Activated T-cell treated with anti-CD3 and anti-CD28 coated beads, Interleukin-2, amount 50 U/mL, for 4 hours (primary cell): ENCODE results near the gene ARFRP1. TPM values are rescaled to one million over a fixed set of nuclear protein-coding genes. Genes with fewer than 3 reads are reported as not detected.

Source experiments
- ATAC-seq, 2 donors: fragments of 200-7000 bp; cut with Tn5 transposase; one replicate each; pipeline ENCODE4 v1.10.0; 2021
- DNase-seq: peaks from one replicate; pipeline ENCODE4 v3.0.0-alpha.2; 2020
- H3K27me3 Mint-ChIP-seq: one replicate; pipeline ENCODE4 v1.8.0; 2021; ENCODE audit warnings: low read depth, mixed read lengths
- H3K36me3 Mint-ChIP-seq: one replicate; pipeline ENCODE4 v1.8.0; 2022; ENCODE audit warnings: mixed read lengths; ENCODE audit not compliant: insufficient read depth
- H3K4me1 Mint-ChIP-seq: one replicate; pipeline ENCODE4 v1.8.0; 2021; ENCODE audit warnings: low read depth, mixed read lengths
- H3K4me3 Mint-ChIP-seq: one replicate; pipeline ENCODE4 v1.8.0; 2021; ENCODE audit warnings: mild to moderate bottlenecking, moderate library complexity, mixed read lengths
- H3K9me3 Mint-ChIP-seq: one replicate; pipeline ENCODE4 v1.8.0; 2021; ENCODE audit warnings: mixed read lengths
- total RNA-seq, 3 donors: library from RNA; stranded (reverse); gene quantifications; one replicate each; pipeline ENCODE4 v1.2.1, GENCODE V29; 2021

The ARFRP1 gene
- total RNA-seq, 3 donors from 2014 or later: 62.1 to 67.1 (median 63.5) TPM

- Mint-ChIP-seq H3K4me3 (peak overlapping the region; percentile 26), H3K4me1 (peaks cover 23% of the 10 kb centered on the region), H3K9me3 (no peaks in the 10 kb centered on the region), H3K36me3 (peaks cover 5% of the 10 kb centered on the region), H3K27me3 (no peaks in the 10 kb centered on the region)
- no peak for DNase-seq
- ATAC-seq: no peak
These were observed 30.9 kb upstream of the ARFRP1 start for GRCh38 chr20:63738687-63739129.

- DNase-seq (no peak), ATAC-seq (peak; percentile 30 to 36)
- H3K36me3 Mint-ChIP-seq: peaks cover 6% of the 10 kb centered on the region
- H3K27me3 Mint-ChIP-seq: no peaks in the 10 kb centered on the region
- H3K4me1 Mint-ChIP-seq: peaks cover 23% of the 10 kb centered on the region
- no peaks in the 10 kb centered on the region for H3K9me3 Mint-ChIP-seq
- H3K4me3 Mint-ChIP-seq: peak overlapping the region; percentile 26
These were observed 30.3 kb upstream of the ARFRP1 start for GRCh38 chr20:63737945-63738686.

GRCh38 chr20:63737695-63737944 lies 29.8 kb upstream of the ARFRP1 start:
- DNase-seq (no peak), ATAC-seq (no peak)
- Mint-ChIP-seq H3K9me3 (no peaks in the 10 kb centered on the region), H3K4me3 (peak overlapping the region; percentile 77), H3K36me3 (peaks cover 6% of the 10 kb centered on the region), H3K27me3 (no peaks in the 10 kb centered on the region), H3K4me1 (peaks cover 23% of the 10 kb centered on the region)

GRCh38 chr20:63736893-63737694 lies 29.3 kb upstream of the ARFRP1 start:
- ATAC-seq: peak; percentile 32 to 39
- no peaks in the 10 kb centered on the region for H3K9me3 Mint-ChIP-seq
- peak overlapping the region; percentile 77 for H3K4me3 Mint-ChIP-seq
- H3K36me3 Mint-ChIP-seq: peaks cover 6% of the 10 kb centered on the region
- no peaks in the 10 kb centered on the region for H3K27me3 Mint-ChIP-seq
- peak; percentile 50 for DNase-seq
- peaks cover 23% of the 10 kb centered on the region for H3K4me1 Mint-ChIP-seq

GRCh38 chr20:63735859-63736718 lies 28.3 kb upstream of the ARFRP1 start, which contains the start of gene LIME1:
Gene LIME1, plus strand, starts transcription at chr20:63736664. Its CDS starts 886 bp downstream, at chr20:63737550.
- Mint-ChIP-seq H3K27me3 (no peaks in the 10 kb centered on the region), H3K36me3 (peaks cover 6% of the 10 kb centered on the region), H3K9me3 (no peaks in the 10 kb centered on the region), H3K4me1 (peaks cover 23% of the 10 kb centered on the region), H3K4me3 (peak within 1 kb of the TSS; percentile 77)
- DNase-seq: peak; percentile 62
- peak; percentile 36 to 40 for ATAC-seq

GRCh38 chr20:63734946-63735858 lies 27.4 kb upstream of the ARFRP1 start:
- Mint-ChIP-seq H3K4me1 (peaks cover 23% of the 10 kb centered on the region), H3K27me3 (no peaks in the 10 kb centered on the region), H3K9me3 (no peaks in the 10 kb centered on the region), H3K4me3 (no peak overlapping the region), H3K36me3 (peaks cover 6% of the 10 kb centered on the region)
- DNase-seq (no peak), ATAC-seq (no peak)

- Mint-ChIP-seq H3K4me3 (no peak overlapping the region), H3K4me1 (peaks cover 23% of the 10 kb centered on the region), H3K9me3 (no peaks in the 10 kb centered on the region), H3K27me3 (no peaks in the 10 kb centered on the region), H3K36me3 (peaks cover 9% of the 10 kb centered on the region)
- ATAC-seq (no peak), DNase-seq (no peak)
These were observed 26.6 kb upstream of the ARFRP1 start for GRCh38 chr20:63734111-63734945.

- Mint-ChIP-seq H3K36me3 (peaks cover 10% of the 10 kb centered on the region), H3K27me3 (no peaks in the 10 kb centered on the region), H3K4me1 (peaks cover 24% of the 10 kb centered on the region), H3K9me3 (no peaks in the 10 kb centered on the region), H3K4me3 (no peak overlapping the region)
- DNase-seq: no peak
- no peak for ATAC-seq
These were observed 25.9 kb upstream of the ARFRP1 start for GRCh38 chr20:63733579-63734081.

GRCh38 chr20:63733117-63733516 lies 25.3 kb upstream of the ARFRP1 start:
- ATAC-seq (no peak), DNase-seq (no peak)
- Mint-ChIP-seq H3K9me3 (no peaks in the 10 kb centered on the region), H3K4me1 (peaks cover 29% of the 10 kb centered on the region), H3K4me3 (no peak overlapping the region), H3K36me3 (peaks cover 12% of the 10 kb centered on the region), H3K27me3 (no peaks in the 10 kb centered on the region)

GRCh38 chr20:63732118-63733095 lies 24.6 kb upstream of the ARFRP1 start:
- H3K4me1 Mint-ChIP-seq: peaks cover 34% of the 10 kb centered on the region
- no peak for ATAC-seq
- no peak overlapping the region for H3K4me3 Mint-ChIP-seq
- H3K9me3 Mint-ChIP-seq: no peaks in the 10 kb centered on the region
- DNase-seq: no peak
- H3K27me3 Mint-ChIP-seq: no peaks in the 10 kb centered on the region
- peaks cover 12% of the 10 kb centered on the region for H3K36me3 Mint-ChIP-seq

GRCh38 chr20:63731410-63731809 lies 23.6 kb upstream of the ARFRP1 start:
- peaks cover 35% of the 10 kb centered on the region for H3K4me1 Mint-ChIP-seq
- H3K4me3 Mint-ChIP-seq: no peak overlapping the region
- no peaks in the 10 kb centered on the region for H3K9me3 Mint-ChIP-seq
- no peaks in the 10 kb centered on the region for H3K27me3 Mint-ChIP-seq
- ATAC-seq (no peak), DNase-seq (no peak)
- H3K36me3 Mint-ChIP-seq: peaks cover 16% of the 10 kb centered on the region
